HepG2 (cell line): ENCODE data around the gene RASL10B. TPM values are rescaled to one million over a fixed set of nuclear protein-coding genes. Genes with fewer than 3 reads are reported as not detected.

Source experiments
- ATAC-seq: fragments of 200-7000 bp; cut with Tn5 transposase; 3 replicates; pipeline ENCODE4 v1.9.1; 2020; ENCODE audit warnings: mild to moderate bottlenecking, moderate library complexity
- BruUV-seq: library from RNA; stranded (reverse); fragments of 400-500 nt; replicated peaks from 2 replicates; lab custom pipeline; 2021; lab: Mats Ljungman, UMichigan
- CTCF ChIA-PET: fragments of 300-600 bp; formaldehyde crosslinking; extraction: SDS; loops from one replicate; lab custom pipeline; 2021; ENCODE audit warnings: low total read pairs, inconsistent platforms, low intra/inter-chr PET ratio; lab: Yijun Ruan, JAX
- POLR2A ChIA-PET: fragments of 350-600 bp; sonication (Branson Sonifier 250); formaldehyde crosslinking; loops from one replicate; lab custom pipeline; 2020; ENCODE audit warnings: antibody characterized with exemption, inconsistent platforms; lab: Yijun Ruan, JAX
- DNase-seq: peaks from one replicate; pipeline ENCODE4 v3.0.0-alpha.2; 2015; ENCODE audit warnings: low spot score
- FAIRE-seq: peaks from 3 replicates; lab custom pipeline; 2011; peaks lifted over from hg19 to GRCh38; lab: Jason Lieb, UNC
- H2AFZ ChIP-seq: one replicate; pipeline ENCODE4 v1.6.1; 2011; ENCODE audit warnings: low read length, inconsistent platforms
- H3K27ac ChIP-seq: fragments of 300-600 bp; 3 replicates; pipeline ENCODE4 v1.8.0; 2011; ENCODE audit warnings: mixed run types, mild to moderate bottlenecking, mixed read lengths, low read length, inconsistent platforms; ENCODE audit not compliant: insufficient read depth; ENCODE audit errors: extremely low read length
- H3K27me3 ChIP-seq, 2 experiments: fragments of 200-600 bp in 1 of 2; 2 replicates in 1 of 2; 3 replicates in 1 of 2; pipeline versions ENCODE4 v1.6.0 to v1.8.0; 2011; ENCODE audit warnings: low read length in 2 of 2, mild to moderate bottlenecking in 2 of 2, moderate library complexity in 2 of 2, inconsistent platforms in 1 of 2; ENCODE audit not compliant: insufficient read depth in 2 of 2, control insufficient read depth in 1 of 2
- H3K36me3 ChIP-seq, 2 experiments: fragments of 200-600 bp in 1 of 2; replicated peaks in 1 of 2; 2 replicates in 1 of 2; 3 replicates in 1 of 2; pipeline versions ENCODE4 v1.5.1 to v1.8.0; 2011; ENCODE audit warnings: low read length in 2 of 2, inconsistent platforms in 1 of 2; ENCODE audit not compliant: insufficient read depth in 2 of 2, control insufficient read depth in 1 of 2
- H3K4me1 ChIP-seq: 2 replicates; pipeline ENCODE4 v1.5.1; 2012; ENCODE audit warnings: low read length, inconsistent platforms; ENCODE audit not compliant: insufficient read depth
- H3K4me2 ChIP-seq: 2 replicates; pipeline ENCODE4 v1.6.0; 2011; ENCODE audit warnings: low read depth, low read length, inconsistent platforms
- H3K4me3 ChIP-seq, 3 experiments: fragments of 200-600 bp in 1 of 3; sonication (generic), shearing (Covaris generic) in 1 of 3; replicated peaks in 1 of 3; 2 replicates each; pipeline ENCODE4 v1.5.1; 2011 to 2016; ENCODE audit warnings: low read length in 3 of 3, inconsistent platforms in 2 of 3, low read depth in 2 of 3, mild to moderate bottlenecking in 2 of 3, control low read depth in 1 of 3, mixed read lengths in 1 of 3; ENCODE audit not compliant: insufficient read depth in 1 of 3
- H3K79me2 ChIP-seq: one replicate; pipeline ENCODE4 v1.6.1; 2011; ENCODE audit warnings: low read length, inconsistent platforms; ENCODE audit not compliant: insufficient read depth
- H3K9ac ChIP-seq: 2 replicates; pipeline ENCODE4 v1.6.0; 2011; ENCODE audit warnings: mild to moderate bottlenecking, low read depth, low read length, inconsistent platforms; ENCODE audit not compliant: insufficient read depth
- H3K9me3 ChIP-seq: 2 replicates; pipeline ENCODE4 v1.5.1; 2012; ENCODE audit warnings: mild to moderate bottlenecking, low read length
- H4K20me1 ChIP-seq: 2 replicates; pipeline ENCODE4 v1.6.0; 2011; ENCODE audit warnings: inconsistent platforms, mild to moderate bottlenecking, low read length, moderate library complexity; ENCODE audit not compliant: insufficient read depth
- CENPT ChIP-seq: sonication (generic); formaldehyde crosslinking; IDR thresholded peaks from 2 replicates; pipeline ENCODE4 v1.8.0; 2022; ENCODE audit warnings: low read depth, mild to moderate bottlenecking, moderate library complexity, missing genetic modification reagents
- PRMT3 ChIP-seq: sonication (generic); formaldehyde crosslinking; IDR thresholded peaks from 2 replicates; pipeline ENCODE4 v1.8.1; 2022; ENCODE audit warnings: low read depth, mild to moderate bottlenecking, moderate library complexity, missing genetic modification reagents, borderline replicate concordance
- SMARCE1 ChIP-seq: fragments of 450-650 bp; IDR thresholded peaks from 2 replicates; pipeline ENCODE4 v1.6.1; 2017; ENCODE audit warnings: borderline replicate concordance
- SP4 ChIP-seq: sonication (generic); formaldehyde crosslinking; IDR thresholded peaks from 2 replicates; pipeline ENCODE4 v1.8.1; 2023; ENCODE audit warnings: mild to moderate bottlenecking, missing genetic modification reagents
- ZBTB7B ChIP-seq: sonication (generic); formaldehyde crosslinking; IDR thresholded peaks from 2 replicates; pipeline ENCODE4 v1.4.0; 2020; ENCODE audit warnings: missing genetic modification reagents
- ZNF616 ChIP-seq: sonication (generic); formaldehyde crosslinking; IDR thresholded peaks from 2 replicates; pipeline ENCODE4 v1.5.0; 2020; ENCODE audit warnings: low read depth, mild to moderate bottlenecking, missing genetic modification reagents
- ZNF672 ChIP-seq: sonication (generic); formaldehyde crosslinking; IDR thresholded peaks from 2 replicates; pipeline ENCODE4 v1.8.1; 2022; ENCODE audit warnings: missing genetic modification reagents
- ZNF766 ChIP-seq: sonication (generic); formaldehyde crosslinking; IDR thresholded peaks from 2 replicates; pipeline ENCODE4 v1.5.0; 2020; ENCODE audit warnings: missing genetic modification reagents, borderline replicate concordance
- ZNF878 ChIP-seq: sonication (generic); formaldehyde crosslinking; IDR thresholded peaks from 2 replicates; pipeline ENCODE4 v1.8.1; 2023; ENCODE audit warnings: mild to moderate bottlenecking, missing genetic modification reagents, moderate library complexity
- WGBS: methylation state at CpG from one replicate; pipeline ENCODE4 v1.1.6; 2017; ENCODE audit warnings: low lambda C conversion rate; 5-methylcytosine and 5-hydroxymethylcytosine counted together
- in situ Hi-C: cut with HindIII; loops from 2 replicates; pipeline ENCODE4 v1.10.0; 2017; ENCODE audit warnings: low pct_unique_long_range_greater_than_20kb; ENCODE audit not compliant: extremely low pct_ligation_motif_present
- intact Hi-C: fragments of 100-400 bp; cut with micrococcal nuclease; formaldehyde crosslinking; loops from one replicate; pipeline ENCODE4 v1.10.0; 2022; ENCODE audit not compliant: unreplicated experiment
- polyA plus RNA-seq, 8 experiments: library from polyadenylated mRNA; depleted of rRNA in 3 of 8; stranded (reverse) in 7 of 8; unstranded in 1 of 8; fragments of >200 nt; fragmentation: Illumina TruSeq in 4 of 8; extraction: Trizol in 4 of 8; gene quantifications; 2 replicates each; pipeline versions ENCODE4 v1.2.1 to v1.2.3, GENCODE V29; 2011 to 2016; ENCODE audit warnings: low read depth in 4 of 8, missing spikeins in 1 of 8, mixed read lengths in 1 of 8; ENCODE audit not compliant: insufficient read depth in 1 of 8
- total RNA-seq, 5 experiments: library from RNA; depleted of rRNA; stranded (reverse); fragments of >200 nt; fragmentation: Illumina TruSeq; extraction: Trizol; gene quantifications; 2 replicates each; pipeline ENCODE4 v1.2.3, GENCODE V29; 2016; ENCODE audit warnings: low read depth in 1 of 5
- TF ChIP-seq, protein P1 (sequence below): sonication (generic); formaldehyde crosslinking; IDR thresholded peaks from 2 replicates; pipeline ENCODE4 v1.4.0; 2020; ENCODE audit warnings: missing genetic modification reagents, borderline replicate concordance
- TF ChIP-seq, protein P2 (sequence below): sonication (generic); formaldehyde crosslinking; IDR thresholded peaks from 2 replicates; pipeline ENCODE4 v1.4.0; 2020; ENCODE audit warnings: missing genetic modification reagents
- TF ChIP-seq, protein P3 (sequence below): sonication (generic); formaldehyde crosslinking; IDR thresholded peaks from 2 replicates; pipeline ENCODE4 v1.9.0; 2021; ENCODE audit warnings: missing genetic modification reagents, mild to moderate bottlenecking, borderline replicate concordance

Gene RASL10B
- total and polyA plus RNA-seq, 2 of the 13 experiments (the other 11 are each of a cell fraction or from before 2014, with no cell fraction given), result 8.8 to 11.0 TPM

DNA sequence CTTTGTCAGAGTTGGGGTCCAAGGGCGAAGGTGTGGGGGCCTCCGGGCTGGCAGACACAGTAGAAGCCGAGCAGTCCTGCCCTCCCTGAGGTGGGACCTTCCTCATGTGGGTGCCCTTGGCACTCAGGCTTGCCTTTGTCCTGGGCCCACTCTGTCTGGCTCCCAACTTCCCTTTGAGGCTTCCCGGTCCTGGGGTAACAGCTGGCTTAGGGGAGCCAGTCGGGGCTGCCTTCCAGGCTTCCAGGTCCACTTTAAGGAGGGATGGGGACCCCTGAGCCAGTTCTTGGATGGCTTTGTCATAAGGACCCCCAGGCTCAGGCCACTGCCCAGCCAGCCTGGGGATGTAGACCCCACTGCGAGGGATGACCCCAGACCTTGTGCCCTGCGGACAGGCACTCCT is 13.8 kb downstream of the RASL10B start:
- H4K20me1 ChIP-seq, result no peaks in the 10 kb centered on the region
- intact Hi-C loops (loop anchor here (5.0 kb wide), 1 partner anchor 188 kb away; no protein-coding TSS in a partner anchor), in situ Hi-C loops (loop anchor here (5.0 to 25.0 kb wide), 3 partner anchors 133 to 433 kb away; no protein-coding TSS in a partner anchor)
- no peaks in the 10 kb centered on the region for H3K79me2 ChIP-seq
- H3K36me3 ChIP-seq, result no peaks in the 10 kb centered on the region
- FAIRE-seq, result no peak
- peaks cover 14% of the 10 kb centered on the region for H3K4me1 ChIP-seq
- no peaks in the 10 kb centered on the region for H3K9me3 ChIP-seq
- no peak overlapping the region for H3K27ac ChIP-seq
- H3K9ac ChIP-seq, result no peak overlapping the region
- no peak overlapping the region for H2AFZ ChIP-seq
- no peak overlapping the region for H3K4me3 ChIP-seq
- WGBS, result no CpG with 5 or more reads among the region's 7 CpGs
- BruUV-seq, result no TSS peak
- peaks cover 3 to 47% of the 10 kb centered on the region in 2 experiments; a peak in 4 of 5 replicates for H3K27me3 ChIP-seq
- ChIA-PET CTCF (no interaction called here), POLR2A (no interaction called here)
- no peak for TF ChIP-seq ZNF672 (CRISPR knock-in tag)
- TF ChIP-seq, protein P1, sequence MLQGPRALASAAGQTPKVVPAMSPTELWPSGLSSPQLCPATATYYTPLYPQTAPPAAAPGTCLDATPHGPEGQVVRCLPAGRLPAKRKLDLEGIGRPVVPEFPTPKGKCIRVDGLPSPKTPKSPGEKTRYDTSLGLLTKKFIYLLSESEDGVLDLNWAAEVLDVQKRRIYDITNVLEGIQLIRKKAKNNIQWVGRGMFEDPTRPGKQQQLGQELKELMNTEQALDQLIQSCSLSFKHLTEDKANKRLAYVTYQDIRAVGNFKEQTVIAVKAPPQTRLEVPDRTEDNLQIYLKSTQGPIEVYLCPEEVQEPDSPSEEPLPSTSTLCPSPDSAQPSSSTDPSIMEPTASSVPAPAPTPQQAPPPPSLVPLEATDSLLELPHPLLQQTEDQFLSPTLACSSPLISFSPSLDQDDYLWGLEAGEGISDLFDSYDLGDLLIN (CRISPR knock-in tag), result no peak
- no peak for TF ChIP-seq ZNF766 (CRISPR knock-in tag)
- TF ChIP-seq PRMT3, result no peak
- TF ChIP-seq, protein P2, sequence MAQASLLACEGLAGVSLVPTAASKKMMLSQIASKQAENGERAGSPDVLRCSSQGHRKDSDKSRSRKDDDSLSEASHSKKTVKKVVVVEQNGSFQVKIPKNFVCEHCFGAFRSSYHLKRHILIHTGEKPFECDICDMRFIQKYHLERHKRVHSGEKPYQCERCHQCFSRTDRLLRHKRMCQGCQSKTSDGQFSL (CRISPR knock-in tag), result no peak
- TF ChIP-seq ZNF616 (CRISPR knock-in tag), result no peak
- no peak for TF ChIP-seq ZNF878
- no peak for TF ChIP-seq SP4 (CRISPR knock-in tag)
- TF ChIP-seq CENPT, result no peak
- TF ChIP-seq, protein P3, sequence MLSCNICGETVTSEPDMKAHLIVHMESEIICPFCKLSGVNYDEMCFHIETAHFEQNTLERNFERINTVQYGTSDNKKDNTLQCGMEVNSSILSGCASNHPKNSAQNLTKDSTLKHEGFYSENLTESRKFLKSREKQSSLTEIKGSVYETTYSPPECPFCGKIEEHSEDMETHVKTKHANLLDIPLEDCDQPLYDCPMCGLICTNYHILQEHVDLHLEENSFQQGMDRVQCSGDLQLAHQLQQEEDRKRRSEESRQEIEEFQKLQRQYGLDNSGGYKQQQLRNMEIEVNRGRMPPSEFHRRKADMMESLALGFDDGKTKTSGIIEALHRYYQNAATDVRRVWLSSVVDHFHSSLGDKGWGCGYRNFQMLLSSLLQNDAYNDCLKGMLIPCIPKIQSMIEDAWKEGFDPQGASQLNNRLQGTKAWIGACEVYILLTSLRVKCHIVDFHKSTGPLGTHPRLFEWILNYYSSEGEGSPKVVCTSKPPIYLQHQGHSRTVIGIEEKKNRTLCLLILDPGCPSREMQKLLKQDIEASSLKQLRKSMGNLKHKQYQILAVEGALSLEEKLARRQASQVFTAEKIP (CRISPR knock-in tag), result no peak
- TF ChIP-seq ZBTB7B, result no peak
- no peak for TF ChIP-seq SMARCE1
- ATAC-seq, result no peak
- no peak overlapping the region for H3K4me2 ChIP-seq
- DNase-seq, result no peak
